Measurements from ENCODE around the gene ZFYVE1.

The ZFYVE1 gene, protein sequence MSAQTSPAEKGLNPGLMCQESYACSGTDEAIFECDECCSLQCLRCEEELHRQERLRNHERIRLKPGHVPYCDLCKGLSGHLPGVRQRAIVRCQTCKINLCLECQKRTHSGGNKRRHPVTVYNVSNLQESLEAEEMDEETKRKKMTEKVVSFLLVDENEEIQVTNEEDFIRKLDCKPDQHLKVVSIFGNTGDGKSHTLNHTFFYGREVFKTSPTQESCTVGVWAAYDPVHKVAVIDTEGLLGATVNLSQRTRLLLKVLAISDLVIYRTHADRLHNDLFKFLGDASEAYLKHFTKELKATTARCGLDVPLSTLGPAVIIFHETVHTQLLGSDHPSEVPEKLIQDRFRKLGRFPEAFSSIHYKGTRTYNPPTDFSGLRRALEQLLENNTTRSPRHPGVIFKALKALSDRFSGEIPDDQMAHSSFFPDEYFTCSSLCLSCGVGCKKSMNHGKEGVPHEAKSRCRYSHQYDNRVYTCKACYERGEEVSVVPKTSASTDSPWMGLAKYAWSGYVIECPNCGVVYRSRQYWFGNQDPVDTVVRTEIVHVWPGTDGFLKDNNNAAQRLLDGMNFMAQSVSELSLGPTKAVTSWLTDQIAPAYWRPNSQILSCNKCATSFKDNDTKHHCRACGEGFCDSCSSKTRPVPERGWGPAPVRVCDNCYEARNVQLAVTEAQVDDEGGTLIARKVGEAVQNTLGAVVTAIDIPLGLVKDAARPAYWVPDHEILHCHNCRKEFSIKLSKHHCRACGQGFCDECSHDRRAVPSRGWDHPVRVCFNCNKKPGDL

DNA sequence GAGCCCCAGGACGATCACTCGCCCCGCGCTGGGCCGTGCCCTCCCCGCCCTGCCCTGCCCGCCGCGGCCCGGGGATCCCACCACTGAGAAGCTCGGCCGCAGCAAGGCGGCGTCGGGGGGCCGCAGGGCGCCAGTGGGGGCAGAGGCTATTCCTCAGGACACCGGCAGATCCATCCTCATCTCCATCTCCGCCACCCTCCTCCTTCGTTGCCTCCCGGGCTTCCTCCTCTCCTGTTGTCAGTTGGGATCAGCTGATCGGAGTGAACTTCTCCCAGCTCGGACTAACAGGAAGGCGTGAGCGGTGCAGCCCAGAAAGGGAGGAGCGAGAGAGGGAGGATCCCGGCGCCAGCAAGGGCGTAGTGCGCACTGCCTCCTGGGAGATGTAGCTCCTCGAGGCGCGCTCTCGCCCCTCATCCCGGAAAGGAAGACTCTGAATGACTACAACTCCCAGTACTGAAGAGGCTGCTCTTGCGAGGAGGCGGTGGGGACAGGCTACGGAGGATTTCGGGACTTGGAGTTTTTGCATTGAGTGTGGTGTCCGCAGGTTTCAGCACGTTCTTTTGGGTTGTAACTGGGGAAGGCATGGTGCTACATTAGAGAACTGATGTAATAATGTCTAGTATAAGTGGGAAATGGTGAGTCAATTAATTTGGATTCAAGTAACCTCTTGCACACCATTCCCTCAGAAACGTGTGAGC lies at the start of gene ZFYVE1:
Gene ZFYVE1 (minus strand): TSS at position 262 of the 698 bp plus-strand sequence. CDS start 2,598 bp downstream, outside the sequence.
- peak; percentile 96 for DNase-seq (ENCODE audit: low spot score)
- TF ChIP-seq, protein P1, sequence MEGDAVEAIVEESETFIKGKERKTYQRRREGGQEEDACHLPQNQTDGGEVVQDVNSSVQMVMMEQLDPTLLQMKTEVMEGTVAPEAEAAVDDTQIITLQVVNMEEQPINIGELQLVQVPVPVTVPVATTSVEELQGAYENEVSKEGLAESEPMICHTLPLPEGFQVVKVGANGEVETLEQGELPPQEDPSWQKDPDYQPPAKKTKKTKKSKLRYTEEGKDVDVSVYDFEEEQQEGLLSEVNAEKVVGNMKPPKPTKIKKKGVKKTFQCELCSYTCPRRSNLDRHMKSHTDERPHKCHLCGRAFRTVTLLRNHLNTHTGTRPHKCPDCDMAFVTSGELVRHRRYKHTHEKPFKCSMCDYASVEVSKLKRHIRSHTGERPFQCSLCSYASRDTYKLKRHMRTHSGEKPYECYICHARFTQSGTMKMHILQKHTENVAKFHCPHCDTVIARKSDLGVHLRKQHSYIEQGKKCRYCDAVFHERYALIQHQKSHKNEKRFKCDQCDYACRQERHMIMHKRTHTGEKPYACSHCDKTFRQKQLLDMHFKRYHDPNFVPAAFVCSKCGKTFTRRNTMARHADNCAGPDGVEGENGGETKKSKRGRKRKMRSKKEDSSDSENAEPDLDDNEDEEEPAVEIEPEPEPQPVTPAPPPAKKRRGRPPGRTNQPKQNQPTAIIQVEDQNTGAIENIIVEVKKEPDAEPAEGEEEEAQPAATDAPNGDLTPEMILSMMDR (IDR thresholded peaks at IDR 0.05; ENCODE audit: extremely low read depth, insufficient read depth, missing control alignments), result peak; percentile 4
- in situ Hi-C loops (cut with MboI; ENCODE audit: low pct_unique_long_range_greater_than_20kb, low sequenced_read_pairs, unreplicated experiment), result no loop called here

DNA sequence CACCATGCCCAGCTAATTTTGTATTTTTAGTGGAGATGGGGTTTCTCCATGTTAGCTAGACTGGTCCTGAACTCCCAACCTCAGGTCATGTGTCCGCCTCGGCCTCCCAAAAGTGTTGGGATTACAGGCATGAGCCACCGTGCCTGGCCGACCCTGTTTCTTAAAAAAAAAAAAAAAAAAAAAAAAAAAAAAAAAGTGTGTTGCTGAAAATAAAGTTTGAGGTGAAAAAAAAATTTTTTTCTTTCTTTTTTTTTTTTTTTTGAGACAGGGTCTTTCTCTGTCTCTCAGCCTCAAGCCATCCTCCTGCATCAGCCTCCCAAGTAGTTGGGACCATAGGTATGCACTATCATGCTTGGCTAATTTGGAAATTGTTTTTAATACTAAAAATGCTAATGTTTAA lies 42.7 kb upstream of the ZFYVE1 start:
- DNase-seq (ENCODE audit: low spot score), result no peak
- in situ Hi-C loops (cut with MboI; ENCODE audit: low pct_unique_long_range_greater_than_20kb, low sequenced_read_pairs, unreplicated experiment), result no loop called here
- TF ChIP-seq, protein P1 (IDR thresholded peaks at IDR 0.05; ENCODE audit: extremely low read depth, insufficient read depth, missing control alignments), result no peak

DNA sequence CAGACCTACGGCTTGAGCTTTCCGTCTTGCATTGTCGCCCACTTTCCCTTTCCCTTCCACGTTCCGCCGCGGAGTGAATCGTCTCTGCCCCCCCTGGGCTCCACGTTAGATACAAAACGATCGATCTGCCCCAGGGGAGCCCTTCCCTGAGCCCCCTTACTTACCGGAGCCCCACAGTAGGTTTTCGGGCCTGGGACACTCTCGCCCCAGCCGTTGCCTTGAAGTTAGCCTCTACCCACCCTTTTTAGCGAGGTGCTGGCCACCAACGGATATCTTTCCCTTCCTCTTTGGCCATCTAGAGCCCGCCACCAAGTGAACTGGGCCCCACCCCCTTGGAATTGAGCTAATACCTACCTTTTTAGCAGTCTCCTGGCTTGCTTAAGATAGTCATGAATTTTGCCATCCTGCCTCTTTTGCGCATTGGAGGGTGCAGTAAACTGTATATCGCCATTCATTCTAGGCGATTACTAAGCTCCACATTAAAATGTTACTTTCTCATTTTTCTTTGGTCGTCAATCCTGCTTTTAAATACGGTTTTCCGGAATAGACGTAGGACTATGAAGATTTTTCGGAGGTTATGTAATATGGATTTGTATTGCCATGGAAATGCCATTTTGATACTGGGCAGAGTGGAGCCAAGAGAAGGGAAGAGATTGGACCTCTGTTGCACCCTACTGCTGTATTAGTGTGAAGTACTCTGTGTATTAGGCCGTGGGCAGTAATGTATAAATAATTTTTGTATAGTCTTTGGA lies 32.2 kb upstream of the ZFYVE1 start:
- TF ChIP-seq, protein P1 (IDR thresholded peaks at IDR 0.05; ENCODE audit: extremely low read depth, insufficient read depth, missing control alignments), result no peak
- in situ Hi-C loops (cut with MboI; ENCODE audit: low pct_unique_long_range_greater_than_20kb, low sequenced_read_pairs, unreplicated experiment), result no loop called here
- peak; percentile 56 for DNase-seq (ENCODE audit: low spot score)

DNA sequence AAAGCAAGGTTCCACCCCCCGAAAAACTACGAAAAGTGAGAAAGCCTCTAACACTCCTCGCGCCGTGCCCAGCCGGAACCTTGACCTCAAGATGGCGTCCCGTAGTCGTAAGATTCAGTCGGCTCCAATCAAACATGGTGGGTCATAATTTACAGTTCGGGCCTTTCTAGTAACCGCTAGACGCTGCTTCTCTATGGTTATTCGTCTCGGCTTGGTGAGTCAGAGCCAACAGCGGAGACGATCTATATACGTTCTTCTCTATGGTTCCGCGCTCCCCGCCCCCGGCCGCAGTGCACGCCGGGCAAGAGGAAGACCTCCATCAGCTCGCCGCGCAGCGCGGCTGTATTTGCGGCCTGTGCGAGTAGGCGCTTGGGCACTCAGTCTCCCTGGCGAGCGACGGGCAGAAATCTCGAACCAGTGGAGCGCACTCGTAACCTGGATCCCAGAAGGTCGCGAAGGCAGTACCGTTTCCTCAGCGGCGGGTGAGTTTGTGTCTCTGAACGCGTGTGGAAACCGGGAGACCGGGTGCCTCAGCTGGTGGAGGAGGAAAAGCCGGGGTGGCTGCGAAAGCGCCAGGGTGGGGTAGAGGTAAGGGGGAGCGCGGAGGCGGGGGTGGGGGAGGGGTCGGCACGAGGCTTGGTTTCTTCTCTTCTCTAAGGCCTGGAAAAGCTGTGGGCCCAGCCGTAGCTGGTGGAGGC lies 31.5 kb upstream of the ZFYVE1 start, which contains the start of gene RBM25:
Gene RBM25 (plus strand): TSS at position 311 of the 698 bp plus-strand sequence. CDS start 13,108 bp downstream, outside the sequence.
- TF ChIP-seq, protein P1 (IDR thresholded peaks at IDR 0.05; ENCODE audit: extremely low read depth, insufficient read depth, missing control alignments), result peak; percentile 13
- in situ Hi-C loops (cut with MboI; ENCODE audit: low pct_unique_long_range_greater_than_20kb, low sequenced_read_pairs, unreplicated experiment), result no loop called here
- peak; percentile 95 for DNase-seq (ENCODE audit: low spot score)

DNA sequence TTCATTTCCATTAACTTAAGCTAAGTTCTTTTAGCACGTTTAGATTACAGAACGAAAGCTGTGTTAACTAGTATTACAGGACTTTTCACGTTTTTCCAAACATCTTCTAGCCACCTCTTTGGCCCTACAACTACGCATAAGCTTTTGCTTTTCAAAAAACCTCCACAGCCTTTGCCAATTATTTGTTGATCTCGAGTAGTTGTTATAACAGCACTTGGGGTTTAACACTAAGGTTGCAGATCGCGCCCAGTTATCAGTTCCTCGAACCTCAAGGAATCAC lies 31.0 kb upstream of the ZFYVE1 start:
- no peak for DNase-seq (ENCODE audit: low spot score)
- TF ChIP-seq, protein P1 (IDR thresholded peaks at IDR 0.05; ENCODE audit: extremely low read depth, insufficient read depth, missing control alignments), result no peak
- in situ Hi-C loops (cut with MboI; ENCODE audit: low pct_unique_long_range_greater_than_20kb, low sequenced_read_pairs, unreplicated experiment), result no loop called here
